ENCODE measurements around the gene BUD23. TPM values are rescaled to one million over a fixed set of nuclear protein-coding genes. Genes with fewer than 3 reads are reported as not detected.

Gene BUD23
- total RNA-seq, 1 experiment from 2014 or later = 78.1 TPM

DNA sequence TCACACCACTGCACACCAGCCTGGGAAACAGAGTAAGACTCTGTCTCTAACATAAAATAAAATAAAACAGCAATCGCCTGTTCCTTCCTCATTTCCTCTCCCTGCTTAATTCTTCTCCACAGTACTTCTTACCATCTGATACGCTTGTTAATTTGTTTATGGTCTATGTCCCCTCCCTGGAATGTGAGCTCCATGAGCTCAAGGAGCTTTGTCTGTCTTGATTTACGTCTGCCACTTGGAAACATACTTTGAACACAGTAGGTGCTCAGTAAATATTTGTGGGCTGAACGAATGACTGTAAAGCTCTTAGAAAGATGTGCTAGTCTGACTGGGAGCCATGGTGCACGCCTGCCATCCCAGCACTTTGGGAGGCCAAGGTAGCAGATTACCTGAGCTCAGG is 45.2 kb downstream of the BUD23 start:
- H2BK20ac ChIP-seq (ENCODE audit: low read depth, low read length, poor library complexity, severe bottlenecking) = no peak overlapping the region
- H3K4me3 Mint-ChIP-seq = no peak overlapping the region; a peak in 1 of 5 replicates
- no peak overlapping the region for H3K27ac ChIP-seq (ENCODE audit: insufficient read length, low read depth, low read length)
- H3K9ac ChIP-seq (ENCODE audit: extremely low read depth, insufficient read length, low read length) = no peak overlapping the region
- H3K4me1 Mint-ChIP-seq = peaks cover 9 to 13% of the 10 kb centered on the region in 2 experiments
- no peaks in the 10 kb centered on the region for H3K9me3 ChIP-seq (ENCODE audit: control insufficient read depth, low read depth, low read length)
- WGBS (ENCODE audit: extremely low coverage, insufficient read length, low lambda C conversion rate) = no CpG with 5 or more reads among the region's 5 CpGs
- no peak overlapping the region; a peak in 1 of 7 replicates for H3K27ac Mint-ChIP-seq
- no peaks in the 10 kb centered on the region for H3K79me1 ChIP-seq (ENCODE audit: insufficient read depth, low read depth, low read length, poor library complexity, severe bottlenecking)
- no peak overlapping the region for H2BK120ac ChIP-seq (ENCODE audit: low read depth, low read length, poor library complexity, severe bottlenecking)
- H4K5ac ChIP-seq (ENCODE audit: insufficient read length, low read depth, low read length) = no peak overlapping the region
- no peak overlapping the region for H3K23ac ChIP-seq (ENCODE audit: insufficient read length, low read depth, low read length)
- no peak overlapping the region for H2AK5ac ChIP-seq (ENCODE audit: insufficient read length, low read length)
- no peaks in the 10 kb centered on the region for H3K79me2 ChIP-seq (ENCODE audit: insufficient read depth, low read length)
- no peak for DNase-seq
- no peak overlapping the region for H3K56ac ChIP-seq (ENCODE audit: insufficient read length, low read depth, low read length)
- H3K27me3 ChIP-seq (ENCODE audit: insufficient read depth, low read length) = no peaks in the 10 kb centered on the region
- H3K4me2 ChIP-seq (ENCODE audit: insufficient read depth, insufficient read length, low read length) = no peak overlapping the region
- no peak overlapping the region for H3K4ac ChIP-seq (ENCODE audit: low read depth, low read length)
- H2BK5ac ChIP-seq (ENCODE audit: insufficient read length, low read length) = no peak overlapping the region
- H4K20me1 ChIP-seq (ENCODE audit: control insufficient read depth, insufficient read depth, insufficient read length) = no peaks in the 10 kb centered on the region
- no peak overlapping the region for H4K8ac ChIP-seq (replicated peaks; ENCODE audit: insufficient read length, low read depth, low read length)
- no peak overlapping the region for H4K91ac ChIP-seq (ENCODE audit: insufficient read length, low read depth, low read length)
- H3K14ac ChIP-seq (ENCODE audit: insufficient read depth, low read length) = no peak overlapping the region
- H2AFZ ChIP-seq (ENCODE audit: low read length) = no peak overlapping the region
- no peak overlapping the region for H2BK15ac ChIP-seq (ENCODE audit: low read depth, low read length)
- H3K36me3 Mint-ChIP-seq (ENCODE audit: insufficient read depth in 1 of 3, low read depth in 3 of 3) = no peaks in the 10 kb centered on the region
- no peaks in the 10 kb centered on the region for H3K9me3 Mint-ChIP-seq
- H3K4me1 ChIP-seq (ENCODE audit: insufficient read depth, low read length) = no peaks in the 10 kb centered on the region
- H2BK12ac ChIP-seq (ENCODE audit: insufficient read length, low read depth, low read length) = no peak overlapping the region
- no peak for TF ChIP-seq CTCF (conservative IDR thresholded peaks at IDR 0.05)
- H3K23me2 ChIP-seq (ENCODE audit: insufficient read length, low read depth, low read length, poor library complexity, severe bottlenecking) = no peaks in the 10 kb centered on the region
- H3K18ac ChIP-seq (ENCODE audit: insufficient read length, low read depth, low read length) = no peak overlapping the region
- H3T11ph ChIP-seq (ENCODE audit: low read length) = no peak overlapping the region
- peaks cover 2% of the 10 kb centered on the region for H3K27me3 Mint-ChIP-seq (ENCODE audit: low read depth)
